Stimulated activated effector memory CD8-positive, alpha-beta T cell treated with anti-CD3 and anti-CD28 coated beads, Interleukin-12 subunit alpha, Interleukin-12 subunit beta, amount 100 ng/mL, for 72 hours (primary cell): ENCODE results near the gene MYBPC3.
A peak's percentile ranks its signal among the peaks of the same experiment; 100 is the strongest.

Experiments
- ATAC-seq: fragments of 150-1000 bp; cut with Tn5 transposase; 2 replicates; pipeline ENCODE4 v1.10.0; 2021
- DNase-seq, 2 donors: peaks; one replicate each; pipeline ENCODE4 v3.0.0; 2021 to 2022; ENCODE audit warnings: low spot score in 2 of 2
- H3K27ac Mint-ChIP-seq: one replicate; pipeline ENCODE4 v1.8.0; 2022; ENCODE audit warnings: mild to moderate bottlenecking, mixed read lengths
- H3K36me3 Mint-ChIP-seq: one replicate; pipeline ENCODE4 v1.8.0; 2022; ENCODE audit warnings: mild to moderate bottlenecking, mixed read lengths
- H3K4me1 Mint-ChIP-seq: one replicate; pipeline ENCODE4 v1.8.0; 2022; ENCODE audit warnings: mixed read lengths
- H3K4me3 Mint-ChIP-seq: one replicate; pipeline ENCODE4 v1.8.0; 2022; ENCODE audit warnings: mild to moderate bottlenecking, mixed read lengths
- H3K9me3 Mint-ChIP-seq: one replicate; pipeline ENCODE4 v1.8.0; 2022; ENCODE audit warnings: mixed read lengths

The MYBPC3 gene

GRCh38 chr11:47352556-47352955 is at the start of gene MYBPC3:
MYBPC3 (minus strand) TSS chr11:47352702; CDS start chr11:47352647, 55 bp downstream.
- H3K9me3 Mint-ChIP-seq, result no peaks in the 10 kb centered on the region
- no peaks in the 10 kb centered on the region for H3K36me3 Mint-ChIP-seq
- DNase-seq (no peak), ATAC-seq (no peak)
- H3K4me3 Mint-ChIP-seq, result no peak within 1 kb of the TSS
- H3K27ac Mint-ChIP-seq, result no peak within 1 kb of the TSS
- no peaks in the 10 kb centered on the region for H3K4me1 Mint-ChIP-seq

- H3K9me3 Mint-ChIP-seq, result no peaks in the 10 kb centered on the region
- peak overlapping the region; percentile 68 for H3K4me3 Mint-ChIP-seq
- ATAC-seq (no peak), DNase-seq (no peak)
- H3K4me1 Mint-ChIP-seq, result peaks cover 16% of the 10 kb centered on the region
- H3K36me3 Mint-ChIP-seq, result no peaks in the 10 kb centered on the region
- H3K27ac Mint-ChIP-seq, result peak overlapping the region; percentile 94
Measured at GRCh38 chr11:47400768-47401279, 48.3 kb upstream of the MYBPC3 start.

GRCh38 chr11:47399860-47400767 is 47.6 kb upstream of the MYBPC3 start:
- Mint-ChIP-seq H3K4me1 (peaks cover 23% of the 10 kb centered on the region), H3K4me3 (peak overlapping the region; percentile 68), H3K27ac (peak overlapping the region; percentile 94), H3K9me3 (no peaks in the 10 kb centered on the region), H3K36me3 (no peaks in the 10 kb centered on the region)
- DNase-seq (peak in 1 of 2 donors; percentile 31), ATAC-seq (peak; percentile 71)

- H3K4me1 Mint-ChIP-seq, result peaks cover 33% of the 10 kb centered on the region
- H3K27ac Mint-ChIP-seq, result no peak overlapping the region
- ATAC-seq, result no peak
- peak overlapping the region; percentile 68 for H3K4me3 Mint-ChIP-seq
- no peaks in the 10 kb centered on the region for H3K9me3 Mint-ChIP-seq
- H3K36me3 Mint-ChIP-seq, result no peaks in the 10 kb centered on the region
- DNase-seq, result no peak
Measured at GRCh38 chr11:47398551-47398950, 46.0 kb upstream of the MYBPC3 start.

GRCh38 chr11:47398011-47398410 is 45.5 kb upstream of the MYBPC3 start:
- Mint-ChIP-seq H3K27ac (no peak overlapping the region), H3K4me3 (no peak overlapping the region), H3K36me3 (no peaks in the 10 kb centered on the region), H3K4me1 (peaks cover 36% of the 10 kb centered on the region), H3K9me3 (no peaks in the 10 kb centered on the region)
- DNase-seq (no peak), ATAC-seq (no peak)

- no peak for ATAC-seq
- H3K4me3 Mint-ChIP-seq, result peak overlapping the region; percentile 51
Measured at GRCh38 chr11:47396049-47396320, 43.5 kb upstream of the MYBPC3 start.

GRCh38 chr11:47395223-47396048 is 42.9 kb upstream of the MYBPC3 start:
- Mint-ChIP-seq H3K4me3 (peak overlapping the region; percentile 51), H3K9me3 (no peaks in the 10 kb centered on the region), H3K27ac (peak overlapping the region; percentile 95), H3K36me3 (no peaks in the 10 kb centered on the region), H3K4me1 (peaks cover 53% of the 10 kb centered on the region)
- no peak for DNase-seq
- no peak for ATAC-seq

More at GRCh38 chr11:47396049-47396320, 43.5 kb upstream of the MYBPC3 start:
- DNase-seq, result no peak
- H3K27ac Mint-ChIP-seq, result peak overlapping the region; percentile 95
- no peaks in the 10 kb centered on the region for H3K9me3 Mint-ChIP-seq
- peaks cover 52% of the 10 kb centered on the region for H3K4me1 Mint-ChIP-seq
- H3K36me3 Mint-ChIP-seq, result no peaks in the 10 kb centered on the region

GRCh38 chr11:47394322-47395222 is 42.1 kb upstream of the MYBPC3 start:
- no peaks in the 10 kb centered on the region for H3K36me3 Mint-ChIP-seq
- DNase-seq (peak in 1 of 2 donors; percentile 76), ATAC-seq (peak; percentile 79)
- H3K4me1 Mint-ChIP-seq, result peaks cover 56% of the 10 kb centered on the region
- H3K9me3 Mint-ChIP-seq, result no peaks in the 10 kb centered on the region
- H3K27ac Mint-ChIP-seq, result peak overlapping the region; percentile 95
- H3K4me3 Mint-ChIP-seq, result peak overlapping the region; percentile 51

- H3K27ac Mint-ChIP-seq, result peak overlapping the region; percentile 95
- peaks cover 59% of the 10 kb centered on the region for H3K4me1 Mint-ChIP-seq
- ATAC-seq, result no peak
- H3K9me3 Mint-ChIP-seq, result no peaks in the 10 kb centered on the region
- no peak for DNase-seq
- H3K36me3 Mint-ChIP-seq, result no peaks in the 10 kb centered on the region
- peak overlapping the region; percentile 51 for H3K4me3 Mint-ChIP-seq
Measured at GRCh38 chr11:47394050-47394321, 41.5 kb upstream of the MYBPC3 start.

GRCh38 chr11:47393163-47394049 is 40.9 kb upstream of the MYBPC3 start:
- Mint-ChIP-seq H3K27ac (peak overlapping the region; percentile 95), H3K4me1 (peaks cover 65% of the 10 kb centered on the region), H3K36me3 (no peaks in the 10 kb centered on the region), H3K4me3 (peak overlapping the region; percentile 51), H3K9me3 (no peaks in the 10 kb centered on the region)
- ATAC-seq (no peak), DNase-seq (no peak)

- ATAC-seq (no peak), DNase-seq (no peak)
- Mint-ChIP-seq H3K36me3 (no peaks in the 10 kb centered on the region), H3K9me3 (no peaks in the 10 kb centered on the region), H3K27ac (no peak overlapping the region), H3K4me1 (peaks cover 66% of the 10 kb centered on the region), H3K4me3 (no peak overlapping the region)
Measured at GRCh38 chr11:47392546-47393162, 40.2 kb upstream of the MYBPC3 start.

GRCh38 chr11:47391711-47392432 is 39.4 kb upstream of the MYBPC3 start:
- DNase-seq, result no peak
- no peaks in the 10 kb centered on the region for H3K9me3 Mint-ChIP-seq
- H3K4me3 Mint-ChIP-seq, result no peak overlapping the region
- H3K4me1 Mint-ChIP-seq, result peaks cover 66% of the 10 kb centered on the region
- peak overlapping the region; percentile 74 for H3K27ac Mint-ChIP-seq
- ATAC-seq, result no peak
- no peaks in the 10 kb centered on the region for H3K36me3 Mint-ChIP-seq

GRCh38 chr11:47391077-47391583 is 38.6 kb upstream of the MYBPC3 start:
- Mint-ChIP-seq H3K4me3 (no peak overlapping the region), H3K4me1 (peaks cover 66% of the 10 kb centered on the region)

More at GRCh38 chr11:47391077-47391583, 38.6 kb upstream of the MYBPC3 start:
- Mint-ChIP-seq H3K27ac (peak overlapping the region; percentile 74), H3K9me3 (no peaks in the 10 kb centered on the region), H3K36me3 (no peaks in the 10 kb centered on the region)
- ATAC-seq, result no peak
- no peak for DNase-seq
